ENCODE measurements around the gene EHMT2. TPM values are rescaled to one million over a fixed set of nuclear protein-coding genes. Genes with fewer than 3 reads are reported as not detected.

The EHMT2 gene
- total and polyA plus RNA-seq, 4 donors: 7.9 to 21.4 (median 10.6) TPM

DNA sequence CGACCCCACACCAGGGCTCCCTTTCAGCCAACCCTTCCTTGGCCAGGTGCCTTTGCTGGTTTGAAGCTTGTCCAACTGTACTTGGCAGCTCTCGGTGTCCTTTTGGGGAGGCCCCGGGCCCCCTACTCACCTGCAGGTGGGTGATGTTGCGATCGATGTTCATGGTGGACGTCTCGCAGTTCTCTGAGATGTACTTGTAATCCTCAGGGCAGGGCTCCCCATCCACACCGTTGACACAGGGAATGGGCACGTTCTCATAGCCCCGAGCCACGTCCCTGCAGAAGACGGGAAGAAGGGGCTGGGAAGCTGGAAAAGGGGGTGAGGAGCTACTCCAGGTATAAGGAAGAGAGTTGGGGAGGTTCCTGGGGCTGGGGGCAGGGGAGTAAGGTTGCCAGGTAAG is 13.8 kb downstream of the EHMT2 start (continued):
- TF ChIP-seq RAD21 (IDR thresholded peaks at IDR 0.05) (no peak), SP1 (IDR thresholded peaks at IDR 0.05) (no peak), FOXA1 (IDR thresholded peaks at IDR 0.05) (no peak), YY1 (IDR thresholded peaks at IDR 0.05) (no peak), EGR1 (IDR thresholded peaks at IDR 0.05; ENCODE audit: low read depth in 2 of 2) (no peak)
- TF ChIP-seq, protein P1, sequence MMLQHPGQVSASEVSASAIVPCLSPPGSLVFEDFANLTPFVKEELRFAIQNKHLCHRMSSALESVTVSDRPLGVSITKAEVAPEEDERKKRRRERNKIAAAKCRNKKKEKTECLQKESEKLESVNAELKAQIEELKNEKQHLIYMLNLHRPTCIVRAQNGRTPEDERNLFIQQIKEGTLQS (IDR thresholded peaks at IDR 0.05): no peak

DNA sequence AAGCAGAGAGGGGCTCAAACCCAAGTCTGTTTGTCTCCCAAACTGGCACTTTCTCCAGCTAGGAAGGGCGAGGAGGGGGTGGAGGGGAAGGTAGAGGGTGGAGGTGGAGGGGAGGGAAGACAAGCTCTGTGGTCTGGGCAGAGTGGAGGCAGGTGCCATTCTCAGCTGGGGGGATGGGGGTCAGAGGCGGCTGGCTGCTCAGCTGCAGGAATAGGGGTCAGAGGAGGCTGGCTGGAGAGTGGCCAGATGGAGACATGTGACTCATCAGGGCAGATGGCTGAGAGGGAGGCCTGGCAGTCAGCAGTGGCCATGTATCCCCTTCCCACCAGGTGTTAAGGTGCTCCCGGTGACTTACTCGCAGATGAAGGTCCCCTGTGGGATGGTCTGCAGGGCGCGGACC is 15.2 kb downstream of the EHMT2 start:
- Histone ChIP-seq H3K27me3 (ENCODE audit: control insufficient read depth in 4 of 4, insufficient read depth in 4 of 4, low read length in 3 of 4) (no peaks in the 10 kb centered on the region), H3K4me1 (ENCODE audit: control insufficient read depth in 4 of 4, insufficient read depth in 4 of 4, low read length in 3 of 4) (no peaks in the 10 kb centered on the region), H3K9me3 (ENCODE audit: control insufficient read depth in 4 of 4, low read length in 3 of 4) (no peaks in the 10 kb centered on the region), H3K36me3 (ENCODE audit: control insufficient read depth in 4 of 4, insufficient read depth in 3 of 4, low read depth in 1 of 4, low read length in 3 of 4) (peaks cover 18 to 64% (median 32%) of the 10 kb centered on the region in 4 donors), H3K27ac (ENCODE audit: low read depth in 1 of 2, low read length in 2 of 2) (no peak overlapping the region), H3K4me3 (ENCODE audit: low read depth in 1 of 3, low read length in 3 of 3) (no peak overlapping the region), H3K9ac (ENCODE audit: low read depth in 1 of 2, low read length in 2 of 2) (no peak overlapping the region)
- TF ChIP-seq RXRA (IDR thresholded peaks at IDR 0.05) (no peak), FOXA1 (IDR thresholded peaks at IDR 0.05) (no peak), RAD21 (IDR thresholded peaks at IDR 0.05) (no peak), NR2F2 (IDR thresholded peaks at IDR 0.05) (no peak), TAF1 (conservative IDR thresholded peaks at IDR 0.05) (no peak)
- 92% methylated on average over 6 of the region's 6 CpGs for WGBS
- no peak for DNase-seq (ENCODE audit: low spot score)

DNA sequence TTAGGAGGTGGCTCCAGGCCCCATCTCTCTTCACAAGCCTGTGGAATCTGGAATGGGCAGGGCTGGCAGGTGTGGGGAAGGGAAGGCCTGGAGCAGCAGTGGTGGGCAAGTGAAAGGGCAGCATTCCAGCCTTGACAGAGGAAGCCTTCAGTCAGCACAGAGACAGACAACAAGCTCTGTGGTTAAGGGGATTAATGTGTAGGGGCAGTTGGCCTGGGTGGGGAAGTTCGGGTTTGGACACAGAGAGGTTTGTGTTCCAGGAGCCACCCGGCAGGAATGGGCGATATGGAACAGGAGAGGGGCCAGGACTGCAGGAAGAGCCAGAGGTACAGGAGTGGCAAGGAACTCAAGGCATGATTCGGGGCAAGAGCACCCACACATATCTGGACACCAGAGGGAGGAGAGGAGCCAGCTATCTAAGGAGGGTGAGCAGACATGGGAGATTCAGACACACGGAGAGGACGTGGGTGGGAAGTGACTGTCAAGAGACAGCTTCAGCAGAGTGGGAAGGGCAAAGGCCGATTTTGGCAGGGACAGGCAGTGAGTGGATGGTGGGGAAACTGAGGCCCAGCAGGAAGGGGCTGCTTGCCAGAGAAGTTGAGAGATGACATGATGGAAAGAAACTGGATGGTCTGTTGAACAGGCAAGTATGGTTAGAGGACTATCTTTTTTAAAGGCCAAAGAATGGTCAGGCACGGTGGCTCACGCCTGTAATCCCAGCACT is 16.2 kb downstream of the EHMT2 start:
- DNase-seq (ENCODE audit: low spot score): no peak
- Histone ChIP-seq H3K4me1 (ENCODE audit: control insufficient read depth in 4 of 4, insufficient read depth in 4 of 4, low read length in 3 of 4) (no peaks in the 10 kb centered on the region), H3K9ac (ENCODE audit: low read depth in 1 of 2, low read length in 2 of 2) (no peak overlapping the region), H3K36me3 (ENCODE audit: control insufficient read depth in 4 of 4, insufficient read depth in 3 of 4, low read depth in 1 of 4, low read length in 3 of 4) (peaks cover 15 to 53% (median 26%) of the 10 kb centered on the region in 4 donors), H3K9me3 (ENCODE audit: control insufficient read depth in 4 of 4, low read length in 3 of 4) (no peaks in the 10 kb centered on the region), H3K27ac (ENCODE audit: low read depth in 1 of 2, low read length in 2 of 2) (no peak overlapping the region), H3K4me3 (ENCODE audit: low read depth in 1 of 3, low read length in 3 of 3) (no peak overlapping the region), H3K27me3 (ENCODE audit: control insufficient read depth in 4 of 4, insufficient read depth in 4 of 4, low read length in 3 of 4) (no peaks in the 10 kb centered on the region)
- TF ChIP-seq GABPA (IDR thresholded peaks at IDR 0.05 in 1 of 2, conservative IDR thresholded peaks at IDR 0.05 in 1 of 2): no peak
- TF ChIP-seq, protein P2, sequence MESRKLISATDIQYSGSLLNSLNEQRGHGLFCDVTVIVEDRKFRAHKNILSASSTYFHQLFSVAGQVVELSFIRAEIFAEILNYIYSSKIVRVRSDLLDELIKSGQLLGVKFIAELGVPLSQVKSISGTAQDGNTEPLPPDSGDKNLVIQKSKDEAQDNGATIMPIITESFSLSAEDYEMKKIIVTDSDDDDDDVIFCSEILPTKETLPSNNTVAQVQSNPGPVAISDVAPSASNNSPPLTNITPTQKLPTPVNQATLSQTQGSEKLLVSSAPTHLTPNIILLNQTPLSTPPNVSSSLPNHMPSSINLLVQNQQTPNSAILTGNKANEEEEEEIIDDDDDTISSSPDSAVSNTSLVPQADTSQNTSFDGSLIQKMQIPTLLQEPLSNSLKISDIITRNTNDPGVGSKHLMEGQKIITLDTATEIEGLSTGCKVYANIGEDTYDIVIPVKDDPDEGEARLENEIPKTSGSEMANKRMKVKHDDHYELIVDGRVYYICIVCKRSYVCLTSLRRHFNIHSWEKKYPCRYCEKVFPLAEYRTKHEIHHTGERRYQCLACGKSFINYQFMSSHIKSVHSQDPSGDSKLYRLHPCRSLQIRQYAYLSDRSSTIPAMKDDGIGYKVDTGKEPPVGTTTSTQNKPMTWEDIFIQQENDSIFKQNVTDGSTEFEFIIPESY (IDR thresholded peaks at IDR 0.05): no peak
- TF ChIP-seq HNF4G (IDR thresholded peaks at IDR 0.05): no peak
- no peak for TF ChIP-seq NR2F2 (IDR thresholded peaks at IDR 0.05)
- TF ChIP-seq YY1 (IDR thresholded peaks at IDR 0.05): no peak
- no peak for TF ChIP-seq HNF4A (conservative IDR thresholded peaks at IDR 0.05)
- TF ChIP-seq, protein P3, sequence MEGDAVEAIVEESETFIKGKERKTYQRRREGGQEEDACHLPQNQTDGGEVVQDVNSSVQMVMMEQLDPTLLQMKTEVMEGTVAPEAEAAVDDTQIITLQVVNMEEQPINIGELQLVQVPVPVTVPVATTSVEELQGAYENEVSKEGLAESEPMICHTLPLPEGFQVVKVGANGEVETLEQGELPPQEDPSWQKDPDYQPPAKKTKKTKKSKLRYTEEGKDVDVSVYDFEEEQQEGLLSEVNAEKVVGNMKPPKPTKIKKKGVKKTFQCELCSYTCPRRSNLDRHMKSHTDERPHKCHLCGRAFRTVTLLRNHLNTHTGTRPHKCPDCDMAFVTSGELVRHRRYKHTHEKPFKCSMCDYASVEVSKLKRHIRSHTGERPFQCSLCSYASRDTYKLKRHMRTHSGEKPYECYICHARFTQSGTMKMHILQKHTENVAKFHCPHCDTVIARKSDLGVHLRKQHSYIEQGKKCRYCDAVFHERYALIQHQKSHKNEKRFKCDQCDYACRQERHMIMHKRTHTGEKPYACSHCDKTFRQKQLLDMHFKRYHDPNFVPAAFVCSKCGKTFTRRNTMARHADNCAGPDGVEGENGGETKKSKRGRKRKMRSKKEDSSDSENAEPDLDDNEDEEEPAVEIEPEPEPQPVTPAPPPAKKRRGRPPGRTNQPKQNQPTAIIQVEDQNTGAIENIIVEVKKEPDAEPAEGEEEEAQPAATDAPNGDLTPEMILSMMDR (IDR thresholded peaks at IDR 0.05; ENCODE audit: low read depth, low read length, missing input control): no peak
- no peak for TF ChIP-seq SP1 (IDR thresholded peaks at IDR 0.05)
- TF ChIP-seq, protein P4, sequence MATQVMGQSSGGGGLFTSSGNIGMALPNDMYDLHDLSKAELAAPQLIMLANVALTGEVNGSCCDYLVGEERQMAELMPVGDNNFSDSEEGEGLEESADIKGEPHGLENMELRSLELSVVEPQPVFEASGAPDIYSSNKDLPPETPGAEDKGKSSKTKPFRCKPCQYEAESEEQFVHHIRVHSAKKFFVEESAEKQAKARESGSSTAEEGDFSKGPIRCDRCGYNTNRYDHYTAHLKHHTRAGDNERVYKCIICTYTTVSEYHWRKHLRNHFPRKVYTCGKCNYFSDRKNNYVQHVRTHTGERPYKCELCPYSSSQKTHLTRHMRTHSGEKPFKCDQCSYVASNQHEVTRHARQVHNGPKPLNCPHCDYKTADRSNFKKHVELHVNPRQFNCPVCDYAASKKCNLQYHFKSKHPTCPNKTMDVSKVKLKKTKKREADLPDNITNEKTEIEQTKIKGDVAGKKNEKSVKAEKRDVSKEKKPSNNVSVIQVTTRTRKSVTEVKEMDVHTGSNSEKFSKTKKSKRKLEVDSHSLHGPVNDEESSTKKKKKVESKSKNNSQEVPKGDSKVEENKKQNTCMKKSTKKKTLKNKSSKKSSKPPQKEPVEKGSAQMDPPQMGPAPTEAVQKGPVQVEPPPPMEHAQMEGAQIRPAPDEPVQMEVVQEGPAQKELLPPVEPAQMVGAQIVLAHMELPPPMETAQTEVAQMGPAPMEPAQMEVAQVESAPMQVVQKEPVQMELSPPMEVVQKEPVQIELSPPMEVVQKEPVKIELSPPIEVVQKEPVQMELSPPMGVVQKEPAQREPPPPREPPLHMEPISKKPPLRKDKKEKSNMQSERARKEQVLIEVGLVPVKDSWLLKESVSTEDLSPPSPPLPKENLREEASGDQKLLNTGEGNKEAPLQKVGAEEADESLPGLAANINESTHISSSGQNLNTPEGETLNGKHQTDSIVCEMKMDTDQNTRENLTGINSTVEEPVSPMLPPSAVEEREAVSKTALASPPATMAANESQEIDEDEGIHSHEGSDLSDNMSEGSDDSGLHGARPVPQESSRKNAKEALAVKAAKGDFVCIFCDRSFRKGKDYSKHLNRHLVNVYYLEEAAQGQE (IDR thresholded peaks at IDR 0.05): no peak
- TF ChIP-seq EGR1 (IDR thresholded peaks at IDR 0.05; ENCODE audit: low read depth in 2 of 2): no peak
- 93% methylated on average over 9 of the region's 9 CpGs for WGBS

Measured in liver (tissue), 9 donors.